Stimulated activated CD8-positive, alpha-beta memory T cell treated with anti-CD3 and anti-CD28 coated beads, Interleukin-2, amount 100 ng/mL, for 1 hour (primary cell): ENCODE data around the gene CHGA.

Experiments
- DNase-seq, 2 donors: peaks; one replicate each; pipeline ENCODE4 v3.0.0-alpha.2; 2020; ENCODE audit warnings: low read depth in 2 of 2

CHGA gene

GRCh38 chr14:92903359-92903758 lies 19.6 kb upstream of the CHGA start:
- no peak for DNase-seq

DNA sequence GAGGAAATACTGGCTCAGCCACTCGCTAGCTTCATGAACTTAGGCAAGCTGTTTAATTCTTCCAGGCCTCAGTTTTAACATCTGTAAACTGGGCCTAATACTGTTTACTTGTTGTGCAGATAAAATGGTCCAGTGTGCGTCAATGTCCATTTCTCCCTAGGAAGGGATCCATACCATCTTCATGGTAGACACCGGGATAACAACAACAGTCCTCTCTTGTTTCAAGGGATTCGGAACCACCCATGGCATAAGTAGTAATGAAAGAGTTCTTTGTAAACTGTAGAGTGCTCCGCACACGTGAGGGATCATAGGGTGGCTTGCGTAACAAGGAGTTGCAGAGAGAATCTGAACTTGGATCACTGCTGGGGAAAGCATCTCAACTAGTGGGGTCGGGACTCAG lies 17.3 kb upstream of the CHGA start:
- no peak for DNase-seq

DNA sequence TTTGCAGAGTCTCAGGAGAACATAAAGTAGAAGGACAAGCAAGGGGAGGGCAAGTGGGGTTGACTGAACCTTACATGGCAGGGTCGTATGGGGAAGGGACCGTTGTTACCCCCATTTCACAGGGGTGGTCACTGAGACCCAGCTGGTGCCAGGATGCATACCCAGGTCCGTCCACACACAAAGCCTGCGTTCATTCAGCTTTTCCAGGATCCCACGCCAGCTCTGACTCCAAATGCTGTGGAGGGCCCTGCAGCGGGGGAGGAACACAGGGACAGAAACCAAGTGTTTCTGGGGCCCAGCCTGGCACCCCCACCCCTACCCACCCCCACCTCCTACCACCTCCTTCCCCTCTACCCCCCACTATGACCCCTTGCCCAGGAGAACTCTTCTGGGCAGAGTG lies 16.5 kb upstream of the CHGA start:
- DNase-seq: no peak

GRCh38 chr14:92906823-92907222 lies 16.1 kb upstream of the CHGA start:
- no peak for DNase-seq

DNA sequence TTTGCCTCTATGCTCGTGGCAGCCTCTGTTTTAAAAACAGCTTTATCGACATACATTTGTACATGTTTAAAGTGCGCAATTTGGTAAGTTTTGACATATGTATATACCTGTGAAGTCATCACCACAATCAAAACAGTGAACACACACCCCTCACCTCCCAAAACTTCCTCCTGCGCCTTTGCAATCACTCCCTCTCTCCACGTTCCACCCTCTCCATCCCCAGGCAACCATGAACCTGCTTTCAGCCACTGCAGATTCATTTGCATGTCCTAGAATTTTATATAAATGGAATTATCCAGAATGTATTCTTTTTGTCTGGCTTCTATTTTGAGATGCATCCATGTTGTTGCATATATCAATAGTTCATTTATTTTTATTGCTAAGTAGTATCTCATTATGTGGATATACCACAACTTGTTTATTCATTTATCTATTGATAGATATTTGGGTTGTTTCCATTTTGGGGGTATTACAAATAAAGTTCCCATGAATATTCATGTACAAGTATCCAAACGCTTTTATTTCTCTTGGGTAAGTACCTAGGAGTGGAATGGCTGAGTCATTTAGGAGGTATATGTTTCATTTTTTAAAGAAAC lies 15.5 kb upstream of the CHGA start:
- DNase-seq: no peak

- DNase-seq: no peak
These were observed 8.8 kb upstream of the CHGA start for GRCh38 chr14:92914087-92914656.

GRCh38 chr14:92916201-92916600 lies 6.7 kb upstream of the CHGA start:
- DNase-seq: no peak

DNA sequence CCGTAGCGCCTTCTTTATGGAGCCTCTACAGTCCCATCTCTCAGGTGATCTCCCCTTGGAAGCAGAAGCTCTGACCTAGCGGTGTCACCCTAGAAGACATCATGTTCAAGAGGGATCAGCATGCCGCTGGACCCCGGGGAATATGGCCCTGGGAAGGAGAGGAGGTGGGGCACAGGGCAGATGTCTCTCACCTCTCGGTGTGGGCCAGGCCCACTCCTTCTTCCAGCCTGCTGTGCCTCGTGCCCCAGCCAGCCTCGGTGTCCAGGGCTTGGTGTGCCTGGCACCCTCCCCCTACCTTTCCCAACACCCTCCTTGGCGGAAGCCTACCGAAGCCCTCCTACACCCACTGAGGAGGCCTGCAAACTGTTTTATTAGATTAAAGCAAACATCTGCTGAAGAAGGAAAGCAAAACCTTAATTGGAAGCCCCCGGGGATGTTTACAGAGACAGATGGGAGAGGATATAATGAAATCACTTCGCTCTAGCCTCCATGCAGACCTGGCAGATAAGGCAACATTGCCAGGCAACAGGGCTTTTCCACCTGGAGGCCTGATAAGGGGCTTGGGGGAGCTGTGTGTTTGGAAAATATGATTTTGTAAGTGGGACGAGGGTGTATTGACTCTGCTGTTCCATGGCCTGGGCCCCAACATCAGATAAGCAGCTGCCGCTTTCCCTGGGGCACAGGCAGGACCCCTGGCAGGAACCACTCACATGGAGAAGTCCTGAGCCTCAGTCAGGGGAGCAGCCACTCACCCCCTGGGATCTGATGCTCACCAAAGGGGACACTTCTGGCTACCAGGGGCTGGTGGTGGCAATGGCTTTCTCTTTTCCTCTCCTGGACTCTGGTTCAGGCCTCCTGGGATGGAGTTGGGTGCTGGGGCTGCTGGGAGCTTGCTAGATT lies 5.7 kb upstream of the CHGA start:
- DNase-seq: no peak

DNA sequence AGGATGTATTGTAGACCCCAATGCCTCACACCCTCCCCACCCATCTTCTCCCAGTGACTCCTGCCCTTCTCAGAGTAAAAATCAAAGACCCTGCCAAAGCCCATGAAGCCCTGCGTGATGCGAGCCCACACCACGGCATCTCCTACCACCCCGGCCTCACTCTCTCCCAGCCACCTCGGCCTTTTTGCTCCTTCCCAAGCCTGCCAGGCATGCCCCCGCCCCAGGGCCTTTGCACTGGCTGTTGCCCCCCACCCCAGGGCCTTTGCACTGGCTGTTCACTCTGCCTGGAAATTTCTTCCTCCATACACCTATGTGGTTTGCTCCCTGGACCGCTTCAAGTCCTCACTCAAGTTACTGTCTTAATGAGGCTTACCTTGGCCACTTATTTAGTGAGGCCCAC lies 5.0 kb upstream of the CHGA start:
- DNase-seq: no peak

GRCh38 chr14:92920001-92920400 lies 2.9 kb upstream of the CHGA start:
- no peak for DNase-seq

DNA sequence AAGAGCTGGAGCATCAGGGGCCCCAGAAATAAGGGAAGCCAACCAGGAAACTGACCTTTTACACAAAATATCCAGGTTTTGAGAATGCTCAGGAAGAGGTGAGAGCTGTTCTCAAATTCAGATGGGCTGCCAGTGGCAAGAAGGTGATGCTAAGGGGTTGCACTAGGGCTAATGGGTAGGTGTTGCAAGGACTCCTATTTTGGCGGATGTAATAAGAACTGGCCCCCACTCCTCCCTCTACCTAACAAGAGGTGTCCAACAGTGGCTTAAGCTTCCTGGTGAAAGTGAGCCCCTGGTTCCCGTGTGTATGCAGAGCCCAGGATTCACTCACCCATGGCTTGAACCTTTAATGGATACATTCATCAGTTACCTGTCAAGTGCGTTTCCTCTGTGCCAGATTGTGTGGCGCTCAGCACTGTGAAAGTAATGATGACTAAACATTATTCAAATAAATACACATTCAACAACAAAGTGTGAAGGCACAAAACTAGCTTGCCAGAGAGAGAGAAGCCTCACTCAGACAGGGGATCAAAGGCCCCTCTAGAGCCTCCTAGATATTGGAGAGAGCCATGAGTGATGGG lies 705 bp upstream of the CHGA start:
- DNase-seq: no peak

GRCh38 chr14:92923744-92924103 lies 774 bp downstream of the CHGA start:
- no peak for DNase-seq

GRCh38 chr14:92924247-92924646 lies 1.3 kb downstream of the CHGA start:
- no peak for DNase-seq

DNA sequence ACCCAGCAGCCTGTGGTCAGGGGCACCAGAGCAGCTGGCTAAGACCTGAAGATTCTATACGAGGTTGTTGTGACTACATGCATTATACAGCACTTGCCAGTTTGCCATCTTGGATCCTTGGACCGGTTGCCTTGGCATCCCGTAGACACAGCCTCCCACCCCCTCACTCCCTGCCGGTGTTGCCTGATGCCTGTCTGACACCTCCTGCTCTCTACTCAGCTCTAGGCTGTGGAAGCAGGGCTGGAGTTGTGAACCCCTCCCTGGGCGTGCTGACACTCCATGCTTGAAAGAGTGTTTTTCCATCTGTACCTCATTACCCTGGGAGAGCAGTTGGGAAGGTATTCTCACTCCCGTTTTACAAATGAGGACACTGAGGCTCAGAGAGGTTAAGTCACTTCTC lies 2.5 kb downstream of the CHGA start:
- no peak for DNase-seq

- DNase-seq: no peak
These were observed 3.4 kb downstream of the CHGA start for GRCh38 chr14:92926180-92926845.

- DNase-seq: no peak
These were observed 4.0 kb downstream of the CHGA start for GRCh38 chr14:92926931-92927330.

- DNase-seq: no peak
These were observed 4.7 kb downstream of the CHGA start for GRCh38 chr14:92927349-92928257.

- DNase-seq: no peak
These were observed 5.3 kb downstream of the CHGA start for GRCh38 chr14:92928258-92928629.

DNA sequence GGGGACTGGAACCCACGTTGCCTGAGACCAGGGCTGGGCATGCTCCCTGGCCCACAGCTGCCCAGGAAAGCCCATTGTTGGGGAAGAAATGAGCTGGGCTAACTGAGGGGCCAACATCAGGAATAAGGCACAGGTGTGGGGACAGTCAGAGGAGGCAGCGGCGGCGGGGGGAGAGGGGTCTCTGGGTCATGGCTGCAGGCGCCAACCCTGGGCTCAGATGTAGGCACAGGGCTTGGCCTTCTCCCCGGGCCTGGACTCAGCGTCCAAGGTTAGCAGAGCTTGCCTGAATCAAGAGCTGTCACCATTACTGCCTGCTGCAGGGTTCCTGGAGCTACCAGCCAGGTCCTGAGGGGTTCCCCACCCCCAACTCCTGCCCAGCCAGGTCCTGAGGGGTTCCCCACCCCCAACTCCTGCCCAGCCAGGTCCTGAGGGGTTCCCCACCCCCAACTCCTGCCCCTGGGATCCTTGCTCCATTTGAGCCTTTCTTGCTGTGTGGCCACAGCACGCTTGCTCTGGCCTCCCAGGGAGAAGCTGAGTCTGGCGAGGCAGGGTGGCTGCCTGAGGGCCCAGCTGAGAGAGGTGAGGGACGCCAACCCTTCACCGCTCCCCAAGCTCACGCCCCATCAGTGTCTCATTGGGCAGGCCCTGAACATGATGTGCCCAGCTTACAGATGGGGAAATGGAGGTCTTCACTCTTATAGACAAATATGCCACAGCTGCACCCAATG lies 6.2 kb downstream of the CHGA start:
- no peak for DNase-seq
